NCI-H2171 treated with DMSO at 0.1 percent for 48 hours (cell line): ENCODE data around the gene MEIKIN.
A peak's percentile ranks its signal among the peaks of the same experiment; 100 is the strongest.

ENCODE experiments used
- DNase-seq: peaks from one replicate; lab custom pipeline; 2025; lab: John Stamatoyannopoulos, UW

MEIKIN gene

GRCh38 chr5:131945551-131946168 is at the start of gene MEIKIN:
TSS of gene MEIKIN (minus strand) at chr5:131945663. CDS start at chr5:131945505, 158 bp downstream.
- no peak for DNase-seq

DNA sequence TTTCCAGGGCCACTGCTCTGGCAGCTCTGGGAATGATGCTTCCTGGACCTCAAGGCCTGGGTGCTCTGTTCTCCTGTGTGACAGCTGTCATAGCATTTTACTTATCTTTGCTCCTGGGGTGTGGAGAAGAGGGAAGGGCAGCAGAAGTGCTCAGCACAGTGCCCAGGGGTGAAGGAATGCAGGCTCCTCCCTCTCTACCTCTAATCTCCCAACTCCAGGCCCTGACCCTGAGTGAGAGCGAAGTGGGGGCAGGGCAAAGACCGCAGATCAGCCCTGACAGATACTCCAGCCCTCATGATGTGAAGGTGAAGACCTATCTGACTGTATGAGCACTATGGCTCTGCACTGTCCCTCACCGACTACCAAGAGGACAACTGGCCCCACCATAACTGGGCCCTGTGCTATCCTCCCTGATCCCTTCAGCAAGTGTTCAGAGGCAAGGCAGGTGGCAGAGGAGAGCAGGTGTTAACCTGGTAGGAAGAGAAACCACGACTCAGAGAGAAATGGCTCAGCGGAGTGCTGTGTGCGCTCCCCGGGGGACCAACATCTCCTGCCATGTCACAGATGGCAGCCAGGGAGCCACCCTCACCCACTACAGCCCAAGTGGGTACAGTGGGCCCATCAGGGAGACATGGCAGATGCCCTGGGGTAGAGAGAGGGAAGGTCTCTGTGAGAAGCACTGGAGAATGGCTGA is 49.2 kb upstream of the MEIKIN start:
- DNase-seq = peak; percentile 28

DNA sequence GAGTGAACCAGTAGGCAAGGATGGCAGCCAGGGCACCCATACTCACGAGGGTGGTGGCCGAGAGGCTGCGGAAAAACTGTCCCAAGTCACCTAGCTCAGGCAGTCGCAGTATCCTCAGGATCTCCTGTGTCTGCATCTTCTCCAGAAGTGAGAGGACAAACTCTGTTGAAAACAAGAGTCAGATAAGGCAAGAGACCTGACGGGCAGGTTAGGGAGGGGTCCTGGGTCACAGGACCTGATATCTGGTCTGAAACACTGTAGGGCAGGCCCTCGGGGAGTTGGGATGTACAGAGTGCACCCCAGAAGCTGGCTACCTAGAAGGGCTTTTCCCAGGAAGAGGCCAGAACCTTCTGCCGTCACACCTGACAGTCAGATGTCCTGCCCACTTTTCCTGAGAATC is 48.6 kb upstream of the MEIKIN start:
- no peak for DNase-seq

GRCh38 chr5:131993676-131994075 is 48.2 kb upstream of the MEIKIN start:
- no peak for DNase-seq

DNA sequence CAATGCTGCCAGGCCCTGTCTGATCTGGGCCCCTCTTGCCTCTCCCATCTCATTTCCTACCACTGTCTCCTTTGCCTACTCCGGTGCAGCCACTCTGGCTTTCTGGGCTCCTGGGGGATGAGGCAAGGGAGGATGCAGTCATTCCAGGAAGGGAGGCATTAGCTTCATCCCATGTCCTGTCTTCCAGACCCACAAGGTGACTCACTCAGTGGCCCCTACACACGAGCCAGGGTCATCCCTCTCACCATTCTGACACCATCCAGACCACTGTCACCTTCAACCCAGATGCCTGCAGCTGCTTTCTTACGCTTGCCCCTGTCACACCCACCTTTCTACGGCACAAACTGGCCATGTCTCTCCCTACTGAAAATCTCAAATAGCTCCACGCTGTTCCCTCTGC is 46.9 kb upstream of the MEIKIN start:
- DNase-seq = no peak

- DNase-seq = no peak
Measured at GRCh38 chr5:131991593-131992324, 46.3 kb upstream of the MEIKIN start.

GRCh38 chr5:131990716-131991115 is 45.3 kb upstream of the MEIKIN start:
- no peak for DNase-seq

DNA sequence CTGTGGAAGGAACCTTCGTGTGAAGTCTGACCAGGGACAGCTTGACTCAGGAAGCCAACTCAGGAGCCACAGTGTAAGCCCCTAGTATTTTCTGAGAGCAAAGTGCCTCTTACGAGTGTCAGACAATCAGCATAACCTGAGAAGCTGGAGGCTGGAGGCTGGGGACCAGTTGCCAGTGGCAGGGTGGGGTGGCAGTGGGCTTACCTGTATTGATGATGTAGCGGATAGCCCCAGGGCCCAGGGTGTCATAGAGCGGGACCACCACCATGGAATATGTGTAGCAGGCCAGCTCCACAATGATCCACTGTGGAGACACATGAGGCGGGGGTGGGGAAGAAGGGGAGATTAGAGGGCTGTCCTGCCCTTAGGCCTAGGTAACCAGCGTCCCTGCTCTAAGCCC is 43.1 kb upstream of the MEIKIN start:
- DNase-seq = no peak

GRCh38 chr5:131987251-131987650 is 41.8 kb upstream of the MEIKIN start:
- DNase-seq = no peak

GRCh38 chr5:131986161-131986912 is 40.9 kb upstream of the MEIKIN start:
- DNase-seq = no peak

- no peak for DNase-seq
Measured at GRCh38 chr5:131984956-131985665, 39.6 kb upstream of the MEIKIN start.

DNA sequence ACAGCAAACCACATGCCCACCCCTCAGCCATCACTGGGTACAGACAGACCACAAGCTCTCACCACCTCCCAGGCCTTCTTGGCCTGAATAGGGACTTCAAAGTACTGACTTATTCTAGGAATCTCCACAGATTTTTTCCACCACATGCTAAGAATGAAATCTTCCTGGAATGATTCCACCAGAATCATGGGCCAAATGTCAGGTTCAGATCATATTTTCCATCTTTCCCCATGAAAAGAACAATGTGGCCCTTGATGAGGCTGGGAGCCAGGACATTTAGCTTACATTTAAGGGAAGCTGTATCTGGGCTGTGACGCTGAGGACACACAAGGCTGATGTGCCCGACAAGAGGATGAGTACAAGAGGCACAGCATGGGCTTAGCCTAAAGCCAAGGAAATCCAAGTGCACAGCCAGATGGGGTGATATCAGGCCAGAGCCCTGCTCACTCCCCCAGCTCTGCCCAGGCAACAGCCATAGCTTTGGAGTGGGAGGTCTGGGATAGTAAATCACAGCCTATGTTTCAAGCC is 37.8 kb upstream of the MEIKIN start:
- DNase-seq = no peak

DNA sequence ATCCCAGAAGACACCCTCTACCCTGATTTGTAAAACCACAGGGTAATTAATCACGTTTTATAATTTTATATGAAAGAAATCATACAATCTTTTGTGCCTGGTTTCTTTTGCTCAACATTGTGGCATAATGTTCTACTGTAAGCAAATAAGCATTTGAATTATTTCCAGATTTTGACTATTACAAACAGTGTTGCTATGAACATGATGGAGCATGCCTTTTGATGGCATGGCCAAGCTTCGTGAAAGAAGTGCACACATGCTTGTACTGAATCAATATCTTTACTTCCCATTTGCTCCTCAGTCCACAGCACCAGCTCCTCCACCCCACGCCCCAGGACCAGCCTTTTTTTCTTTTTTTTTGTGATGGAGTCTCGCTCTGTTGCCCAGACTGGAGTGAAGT is 36.1 kb upstream of the MEIKIN start:
- DNase-seq = no peak

GRCh38 chr5:131980696-131981095 is 35.2 kb upstream of the MEIKIN start:
- no peak for DNase-seq

DNA sequence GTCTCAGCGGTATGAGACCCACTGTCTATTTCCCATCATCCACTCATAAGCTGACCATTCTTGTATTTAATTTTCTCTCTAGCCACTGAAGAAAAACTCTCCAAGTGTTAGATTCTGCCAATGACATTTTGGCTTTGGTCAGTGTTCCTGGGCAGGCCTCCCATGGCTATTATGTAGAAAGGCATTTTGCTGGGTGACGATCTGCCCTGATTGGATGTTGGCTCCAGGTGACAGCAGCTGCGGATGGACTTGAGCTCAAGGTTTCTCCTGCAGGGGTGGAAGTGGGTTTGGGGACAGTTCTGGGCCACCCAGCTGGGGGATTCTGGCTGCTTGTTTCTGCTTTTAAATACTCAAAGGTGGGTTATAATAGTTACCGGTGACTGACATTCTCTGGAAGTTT is 34.4 kb upstream of the MEIKIN start:
- DNase-seq = no peak

DNA sequence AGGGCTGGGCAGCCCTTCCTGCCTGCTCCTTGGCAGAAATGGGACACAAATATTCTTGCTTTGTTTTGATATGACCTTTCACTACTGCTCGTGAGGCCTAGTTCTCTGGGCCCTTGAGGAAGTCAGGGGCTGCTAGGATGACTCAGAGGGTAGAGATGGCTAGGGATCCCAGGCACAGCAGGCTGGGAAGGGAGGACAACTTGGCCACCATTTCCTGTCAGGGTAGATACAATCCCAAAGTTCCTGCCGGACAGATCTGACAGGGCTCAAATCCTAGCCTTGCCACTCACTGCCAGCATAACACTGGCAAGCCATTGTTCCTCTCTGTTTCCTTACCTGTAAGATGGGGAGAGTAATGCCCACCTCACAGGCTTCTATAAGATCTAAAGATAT is 31.7 kb upstream of the MEIKIN start:
- DNase-seq = no peak

- no peak for DNase-seq
Measured at GRCh38 chr5:131976414-131977211, 31.1 kb upstream of the MEIKIN start.

GRCh38 chr5:131974956-131975726 is 29.7 kb upstream of the MEIKIN start:
- no peak for DNase-seq

- no peak for DNase-seq
Measured at GRCh38 chr5:131974622-131974955, 29.1 kb upstream of the MEIKIN start.

DNA sequence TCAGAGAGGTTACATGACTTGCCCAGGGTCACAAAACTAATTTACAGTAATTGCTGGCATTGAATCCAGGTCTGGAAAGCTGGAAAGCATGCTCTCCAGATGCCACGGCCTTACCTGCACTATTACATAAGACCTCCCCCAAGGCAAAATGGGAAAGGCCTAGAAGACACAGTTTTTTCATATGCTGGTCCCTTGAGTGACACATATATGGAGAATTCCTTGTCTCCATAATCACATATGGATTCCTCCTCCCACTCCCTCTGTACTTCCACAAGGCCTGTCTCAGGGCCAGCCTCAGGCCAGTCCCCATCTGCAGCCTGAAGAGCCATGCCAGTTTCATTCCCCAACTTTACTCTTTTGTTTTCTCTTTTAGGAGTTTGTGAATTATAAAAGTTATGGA is 28.6 kb upstream of the MEIKIN start:
- no peak for DNase-seq
